Ishikawa (cell line): ENCODE results near the gene VIPR1.

Source experiments
- CEBPB ChIP-seq: IDR thresholded peaks from 2 replicates; pipeline ENCODE4 v1.6.1; 2012
- CREB1 ChIP-seq: IDR thresholded peaks from 2 replicates; pipeline ENCODE4 v1.6.1; 2012; ENCODE audit warnings: low read depth
- EGR1 ChIP-seq: IDR thresholded peaks from 2 replicates; pipeline ENCODE4 v1.6.1; 2012
- EP300 ChIP-seq: IDR thresholded peaks from 2 replicates; pipeline ENCODE4 v1.6.1; 2012; ENCODE audit warnings: borderline replicate concordance
- FOXM1 ChIP-seq: IDR thresholded peaks from 2 replicates; pipeline ENCODE4 v1.6.1; 2012; ENCODE audit warnings: low read depth, borderline replicate concordance
- NFIC ChIP-seq: IDR thresholded peaks from 2 replicates; pipeline ENCODE4 v1.6.1; 2012
- RAD21 ChIP-seq: IDR thresholded peaks from 2 replicates; pipeline ENCODE4 v1.6.1; 2012; ENCODE audit warnings: low read depth
- TAF1 ChIP-seq: IDR thresholded peaks from 2 replicates; pipeline ENCODE4 v1.6.1; 2012; ENCODE audit warnings: low read depth, mild to moderate bottlenecking
- TCF12 ChIP-seq: IDR thresholded peaks from 2 replicates; pipeline ENCODE4 v1.6.1; 2012; ENCODE audit warnings: low read depth
- TEAD4 ChIP-seq: IDR thresholded peaks from 2 replicates; pipeline ENCODE4 v1.6.1; 2012
- YY1 ChIP-seq: IDR thresholded peaks from 2 replicates; pipeline ENCODE4 v1.6.1; 2012; ENCODE audit warnings: low read depth
- ZBTB7A ChIP-seq: IDR thresholded peaks from 2 replicates; pipeline ENCODE4 v1.6.1; 2012; ENCODE audit warnings: low read depth
- TF ChIP-seq, protein P1 (sequence below): IDR thresholded peaks from 2 replicates; pipeline ENCODE4 v1.6.1; 2012; ENCODE audit warnings: low read depth, mild to moderate bottlenecking
- TF ChIP-seq, protein P2 (sequence below): IDR thresholded peaks from 2 replicates; pipeline ENCODE4 v1.6.1; 2012
- TF ChIP-seq, protein P3 (sequence below): IDR thresholded peaks from 2 replicates; pipeline ENCODE4 v1.6.1; 2012

Gene VIPR1

GRCh38 chr3:42511736-42512135 is 9.3 kb downstream of the VIPR1 start:
- TF ChIP-seq, protein P1, sequence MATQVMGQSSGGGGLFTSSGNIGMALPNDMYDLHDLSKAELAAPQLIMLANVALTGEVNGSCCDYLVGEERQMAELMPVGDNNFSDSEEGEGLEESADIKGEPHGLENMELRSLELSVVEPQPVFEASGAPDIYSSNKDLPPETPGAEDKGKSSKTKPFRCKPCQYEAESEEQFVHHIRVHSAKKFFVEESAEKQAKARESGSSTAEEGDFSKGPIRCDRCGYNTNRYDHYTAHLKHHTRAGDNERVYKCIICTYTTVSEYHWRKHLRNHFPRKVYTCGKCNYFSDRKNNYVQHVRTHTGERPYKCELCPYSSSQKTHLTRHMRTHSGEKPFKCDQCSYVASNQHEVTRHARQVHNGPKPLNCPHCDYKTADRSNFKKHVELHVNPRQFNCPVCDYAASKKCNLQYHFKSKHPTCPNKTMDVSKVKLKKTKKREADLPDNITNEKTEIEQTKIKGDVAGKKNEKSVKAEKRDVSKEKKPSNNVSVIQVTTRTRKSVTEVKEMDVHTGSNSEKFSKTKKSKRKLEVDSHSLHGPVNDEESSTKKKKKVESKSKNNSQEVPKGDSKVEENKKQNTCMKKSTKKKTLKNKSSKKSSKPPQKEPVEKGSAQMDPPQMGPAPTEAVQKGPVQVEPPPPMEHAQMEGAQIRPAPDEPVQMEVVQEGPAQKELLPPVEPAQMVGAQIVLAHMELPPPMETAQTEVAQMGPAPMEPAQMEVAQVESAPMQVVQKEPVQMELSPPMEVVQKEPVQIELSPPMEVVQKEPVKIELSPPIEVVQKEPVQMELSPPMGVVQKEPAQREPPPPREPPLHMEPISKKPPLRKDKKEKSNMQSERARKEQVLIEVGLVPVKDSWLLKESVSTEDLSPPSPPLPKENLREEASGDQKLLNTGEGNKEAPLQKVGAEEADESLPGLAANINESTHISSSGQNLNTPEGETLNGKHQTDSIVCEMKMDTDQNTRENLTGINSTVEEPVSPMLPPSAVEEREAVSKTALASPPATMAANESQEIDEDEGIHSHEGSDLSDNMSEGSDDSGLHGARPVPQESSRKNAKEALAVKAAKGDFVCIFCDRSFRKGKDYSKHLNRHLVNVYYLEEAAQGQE, result no peak
- no peak for TF ChIP-seq CREB1
- TF ChIP-seq, protein P2, sequence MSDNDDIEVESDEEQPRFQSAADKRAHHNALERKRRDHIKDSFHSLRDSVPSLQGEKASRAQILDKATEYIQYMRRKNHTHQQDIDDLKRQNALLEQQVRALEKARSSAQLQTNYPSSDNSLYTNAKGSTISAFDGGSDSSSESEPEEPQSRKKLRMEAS, result no peak
- TF ChIP-seq, protein P3, sequence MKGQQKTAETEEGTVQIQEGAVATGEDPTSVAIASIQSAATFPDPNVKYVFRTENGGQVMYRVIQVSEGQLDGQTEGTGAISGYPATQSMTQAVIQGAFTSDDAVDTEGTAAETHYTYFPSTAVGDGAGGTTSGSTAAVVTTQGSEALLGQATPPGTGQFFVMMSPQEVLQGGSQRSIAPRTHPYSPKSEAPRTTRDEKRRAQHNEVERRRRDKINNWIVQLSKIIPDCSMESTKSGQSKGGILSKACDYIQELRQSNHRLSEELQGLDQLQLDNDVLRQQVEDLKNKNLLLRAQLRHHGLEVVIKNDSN, result no peak
- TF ChIP-seq TCF12, result no peak
- TF ChIP-seq EGR1, result no peak
- TF ChIP-seq FOXM1, result no peak
- no peak for TF ChIP-seq TEAD4
- TF ChIP-seq YY1, result no peak

DNA sequence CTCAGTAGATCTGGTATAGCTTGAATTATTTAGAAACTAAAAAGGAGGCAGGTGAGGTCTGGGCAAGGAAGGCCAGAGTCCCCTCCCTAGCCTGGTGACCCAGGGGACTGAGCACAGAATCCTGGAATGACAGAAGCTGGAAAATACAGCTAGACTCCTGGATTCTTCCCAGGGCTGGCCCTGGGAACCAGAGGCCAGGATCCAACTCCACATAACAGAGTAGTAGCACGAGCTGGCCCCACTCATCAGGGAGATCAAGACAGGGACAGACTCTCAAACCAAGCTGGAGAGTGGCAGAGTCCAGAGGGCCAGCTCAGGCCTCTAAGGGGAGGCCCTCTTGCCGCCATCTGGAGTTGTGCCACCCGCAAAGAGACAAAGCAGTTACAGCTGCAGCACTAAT is 10.7 kb downstream of the VIPR1 start:
- TF ChIP-seq YY1, result no peak
- no peak for TF ChIP-seq CEBPB
- no peak for TF ChIP-seq ZBTB7A
- TF ChIP-seq EGR1, result no peak
- TF ChIP-seq, protein P2, result no peak
- TF ChIP-seq, protein P1, result no peak
- TF ChIP-seq CREB1, result no peak
- no peak for TF ChIP-seq TCF12
- no peak for TF ChIP-seq RAD21
- TF ChIP-seq, protein P3, result no peak
- TF ChIP-seq FOXM1, result no peak
- no peak for TF ChIP-seq EP300
- no peak for TF ChIP-seq TAF1
- no peak for TF ChIP-seq TEAD4

DNA sequence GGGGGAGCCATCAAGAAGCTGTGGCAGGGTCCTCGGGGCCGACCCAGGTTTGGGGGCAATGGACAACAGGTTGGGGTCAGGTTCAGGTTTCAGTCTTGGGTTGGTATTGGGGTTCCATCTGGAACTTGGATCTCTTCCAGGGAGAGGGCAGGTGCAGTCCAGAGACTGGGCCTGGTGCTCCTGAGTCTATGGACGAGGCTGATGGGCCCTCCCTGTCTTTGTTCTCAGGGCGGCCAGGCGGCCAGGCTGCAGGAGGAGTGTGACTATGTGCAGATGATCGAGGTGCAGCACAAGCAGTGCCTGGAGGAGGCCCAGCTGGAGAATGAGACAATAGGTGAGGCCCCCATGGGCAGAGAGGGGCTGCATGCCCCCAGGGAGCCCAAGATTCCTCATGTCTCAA is 11.1 kb downstream of the VIPR1 start:
- TF ChIP-seq NFIC (no peak), FOXM1 (no peak), CREB1 (no peak), ZBTB7A (no peak), TCF12 (no peak), TAF1 (no peak), RAD21 (no peak)
- TF ChIP-seq, protein P1, result no peak
- TF ChIP-seq, protein P2, result no peak

GRCh38 chr3:42514876-42515275 is 12.4 kb downstream of the VIPR1 start:
- no peak for TF ChIP-seq EGR1
- TF ChIP-seq TEAD4, result no peak
- no peak for TF ChIP-seq YY1
- TF ChIP-seq, protein P1, result no peak
- no peak for TF ChIP-seq CEBPB
- TF ChIP-seq ZBTB7A, result no peak
- TF ChIP-seq RAD21, result no peak
- TF ChIP-seq, protein P3, result no peak
